Umbilical cord (tissue), 2 donors: ENCODE data around the gene CPN1. TPM values are rescaled to one million over a fixed set of nuclear protein-coding genes. Genes with fewer than 3 reads are reported as not detected.

Experiments used
- DNase-seq: peaks from one replicate; pipeline ENCODE4 v3.0.0-alpha.2; 2015; ENCODE audit warnings: low spot score
- total RNA-seq: library from RNA; depleted of rRNA; stranded (reverse); fragments of >200 nt; gene quantifications from one replicate; pipeline ENCODE4 v1.2.3, GENCODE V29; 2014; ENCODE audit warnings: low replicate concordance; ENCODE audit not compliant: insufficient read depth

CPN1 gene
- total RNA-seq, 1 donor from 2014 or later = not detected

DNA sequence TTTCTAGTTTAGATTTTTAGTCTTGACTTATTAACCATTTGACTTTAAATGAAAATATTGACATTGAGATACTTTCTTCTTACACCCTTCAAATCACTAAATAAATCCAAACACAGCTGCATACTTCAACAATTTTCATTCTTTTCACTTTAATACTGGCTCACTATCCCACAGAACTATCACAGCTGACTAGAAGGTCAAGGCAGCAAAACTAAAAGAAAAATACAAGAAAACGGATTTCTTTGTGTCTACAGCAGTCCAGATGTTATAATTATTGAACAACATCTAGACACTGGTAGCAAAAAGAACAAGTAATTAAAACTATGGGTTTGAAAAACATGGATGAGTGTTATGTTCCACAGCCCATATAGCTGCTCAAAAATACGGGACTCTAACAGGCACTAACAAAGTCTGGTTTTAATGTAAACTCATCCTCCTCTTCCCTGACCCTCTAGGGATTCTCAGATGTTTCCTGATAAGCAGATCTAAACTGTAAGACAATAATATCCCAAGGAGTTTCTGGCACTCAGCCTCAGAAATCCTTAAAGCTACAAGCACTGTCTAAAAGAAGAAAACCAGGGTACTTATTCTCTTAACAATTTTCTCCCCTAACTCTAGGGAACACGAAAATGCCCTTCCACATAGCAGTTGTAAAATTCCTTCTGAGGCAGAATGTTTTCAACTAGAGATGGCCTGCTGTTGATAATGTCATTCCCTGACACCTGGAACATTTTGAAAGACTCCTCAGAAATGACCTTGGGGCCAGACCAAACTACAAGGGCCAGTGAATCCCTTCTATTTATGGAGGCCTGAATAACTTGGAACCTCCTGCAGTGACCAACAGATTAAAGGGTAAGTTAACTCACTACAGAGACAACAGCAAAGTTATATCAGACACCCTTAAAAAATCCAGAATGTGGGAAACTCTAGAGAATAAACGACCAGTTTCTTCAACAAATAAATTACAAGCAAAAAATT, 84.7 kb downstream of the CPN1 start:
- peak; percentile 92 for DNase-seq

DNA sequence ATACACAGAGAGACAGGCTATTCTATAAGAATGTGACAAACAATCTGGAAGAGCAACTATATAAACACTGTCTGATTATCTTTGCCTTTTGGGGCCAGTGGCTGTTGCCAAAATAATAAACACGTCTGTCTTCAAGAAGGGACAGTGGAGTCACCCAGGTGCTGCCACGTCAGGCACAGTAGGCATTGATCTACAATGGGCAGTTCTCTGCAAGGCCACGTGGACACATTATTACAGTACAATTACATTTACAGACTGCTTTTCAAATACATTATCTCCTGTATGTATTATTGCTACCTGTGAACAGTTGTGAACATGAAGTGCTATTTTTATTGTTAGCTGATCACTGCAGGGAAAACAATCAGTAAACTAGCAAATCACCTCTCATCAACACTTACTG, 86.0 kb downstream of the CPN1 start:
- DNase-seq = no peak

DNA sequence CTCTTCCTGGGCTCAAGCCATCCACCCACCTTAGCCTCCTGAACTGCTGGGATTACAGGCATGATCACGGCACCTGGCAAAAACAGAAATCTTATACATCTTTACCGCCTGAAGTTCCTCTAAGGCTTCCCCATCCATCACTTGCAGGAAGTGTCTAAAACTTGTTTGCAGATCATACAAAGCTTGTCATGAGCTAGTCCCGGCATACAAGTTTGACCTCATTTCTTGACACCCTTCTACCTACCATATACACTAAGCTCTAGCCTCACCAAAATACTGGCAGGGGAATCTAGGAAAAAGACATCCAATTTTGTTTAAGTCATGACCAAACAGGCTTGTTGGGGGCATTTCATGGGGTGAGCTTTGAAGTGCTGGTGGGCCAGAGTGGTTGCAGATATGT, 86.4 kb downstream of the CPN1 start:
- DNase-seq = peak; percentile 20

DNA sequence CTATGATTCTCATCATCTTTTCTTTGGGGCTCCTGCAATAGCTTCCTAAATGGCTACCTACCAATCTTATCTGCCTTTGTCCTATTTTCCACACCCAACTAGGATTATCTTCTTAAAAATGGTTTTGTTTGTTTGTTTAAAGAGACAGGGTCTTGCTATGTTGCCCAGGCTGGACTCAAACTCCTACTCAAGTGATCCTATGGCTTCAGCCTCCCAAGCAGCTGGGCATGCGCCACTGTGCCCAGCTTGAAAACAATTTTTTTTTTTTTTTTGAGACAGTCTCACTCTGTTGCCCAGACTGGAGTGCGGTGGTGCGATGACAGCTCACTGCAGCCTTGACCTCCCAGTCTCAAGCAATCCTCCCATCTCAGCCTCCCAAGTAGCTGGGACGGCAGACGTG, 86.9 kb downstream of the CPN1 start:
- DNase-seq = no peak

DNA sequence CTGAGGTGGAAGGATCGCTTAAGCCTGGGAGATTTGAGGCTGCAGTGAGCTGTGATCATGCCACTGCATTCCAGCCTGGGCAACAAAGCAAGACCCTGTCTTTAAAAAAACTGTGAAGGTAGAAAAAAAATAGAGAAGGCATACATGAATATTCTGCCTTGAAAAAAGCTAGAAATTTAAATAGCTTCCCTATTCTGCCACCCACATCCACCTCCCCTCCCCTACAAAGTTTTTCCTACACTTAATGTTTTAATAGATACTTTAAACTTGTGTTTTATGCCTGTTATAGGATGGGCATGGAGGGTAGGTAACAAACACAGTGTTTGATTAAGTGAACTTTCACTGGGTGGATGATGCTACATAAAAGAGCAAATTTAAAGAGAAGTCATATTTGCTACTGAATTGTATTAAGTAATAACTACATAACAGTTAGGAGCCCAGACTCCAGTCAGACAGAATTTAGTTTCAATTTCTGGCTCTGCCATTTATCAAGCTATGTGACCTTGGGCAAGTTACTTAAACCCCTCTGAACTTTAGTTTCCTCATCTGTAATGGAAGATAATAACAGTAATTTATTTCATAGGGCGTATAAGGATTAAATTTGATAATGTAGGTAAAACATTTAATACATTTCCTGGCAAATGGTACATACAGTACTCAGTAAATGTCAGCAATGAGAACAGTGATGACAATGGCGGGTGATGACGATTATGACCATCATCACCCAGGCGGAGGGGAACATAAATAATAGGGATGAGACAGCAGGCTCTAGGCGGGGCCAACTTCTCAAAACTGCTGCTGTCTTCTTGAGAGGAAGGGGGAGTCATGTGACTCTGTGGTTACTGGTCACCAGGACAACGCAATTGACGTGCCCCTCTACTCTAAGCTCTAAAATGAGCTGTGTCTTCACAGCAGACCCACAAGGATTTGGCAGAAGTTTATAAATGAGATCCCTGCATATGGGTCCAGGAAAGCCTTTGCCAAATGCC, 87.7 kb downstream of the CPN1 start:
- DNase-seq = peak; percentile 93

Other genes with a start within 250 kb of the CPN1 start
- gene DNMBP, start 71.9 kb downstream of the CPN1 start, total RNA-seq = 37.6 TPM
- gene ERLIN1, start 104.2 kb upstream of the CPN1 start, total RNA-seq = 15.6 TPM
- 23.4 TPM for gene CHUK, start 147.7 kb upstream of the CPN1 start, total RNA-seq
- gene CWF19L1, start 185.8 kb upstream of the CPN1 start, total RNA-seq = 11.1 TPM
- gene BLOC1S2, start 204.8 kb upstream of the CPN1 start, total RNA-seq = 27.0 TPM
- not detected for gene PKD2L1, start 248.4 kb upstream of the CPN1 start, total RNA-seq